EH (cell line): ENCODE results near the gene SEMA3B.

ENCODE experiments used
- DNase-seq: peaks from one replicate; pipeline ENCODE4 v3.0.0-alpha.2; 2015; ENCODE audit warnings: low read depth

The SEMA3B gene

DNA sequence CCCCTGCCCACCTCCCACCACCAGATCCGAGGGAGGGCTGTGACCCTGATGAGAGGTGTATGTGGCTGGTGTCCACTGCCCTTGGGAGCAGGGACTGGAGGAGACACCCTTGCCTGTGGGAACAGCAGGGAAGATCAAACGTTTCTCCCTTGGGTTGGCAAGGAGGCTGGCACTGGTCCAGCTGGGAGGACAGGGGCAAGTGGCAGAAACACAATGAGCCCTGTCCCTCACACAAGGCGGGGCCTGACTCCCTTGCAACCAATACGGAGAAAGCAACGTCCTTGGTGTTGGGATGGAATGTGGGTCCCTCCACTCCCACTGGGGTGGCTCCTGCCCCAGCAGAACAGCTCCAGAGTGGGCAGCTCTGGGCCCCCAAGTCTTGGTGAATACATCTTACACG is 48.4 kb downstream of the SEMA3B start:
- no peak for DNase-seq

DNA sequence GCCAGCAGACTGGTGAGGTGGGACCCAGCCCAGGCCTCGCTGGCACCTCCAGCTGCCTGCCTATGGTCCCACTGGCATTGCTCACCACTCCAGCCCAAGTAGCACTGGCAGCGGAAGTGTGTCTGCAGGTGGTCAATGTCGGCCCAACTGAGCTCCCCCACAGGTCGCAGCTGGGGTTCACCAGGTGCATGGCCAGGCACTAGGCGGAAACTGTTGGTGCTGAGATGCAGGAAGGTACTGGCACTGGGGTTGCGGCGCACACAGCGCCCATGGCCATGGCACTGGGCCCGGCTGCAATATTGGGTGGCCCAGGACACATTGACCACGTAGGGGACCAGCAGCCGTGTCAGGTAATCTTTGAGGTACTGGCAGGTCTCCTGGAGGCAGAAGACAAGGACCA is 49.2 kb downstream of the SEMA3B start:
- no peak for DNase-seq

- DNase-seq = no peak
These were observed 49.7 kb downstream of the SEMA3B start for GRCh38 chr3:50318615-50319014.

DNA sequence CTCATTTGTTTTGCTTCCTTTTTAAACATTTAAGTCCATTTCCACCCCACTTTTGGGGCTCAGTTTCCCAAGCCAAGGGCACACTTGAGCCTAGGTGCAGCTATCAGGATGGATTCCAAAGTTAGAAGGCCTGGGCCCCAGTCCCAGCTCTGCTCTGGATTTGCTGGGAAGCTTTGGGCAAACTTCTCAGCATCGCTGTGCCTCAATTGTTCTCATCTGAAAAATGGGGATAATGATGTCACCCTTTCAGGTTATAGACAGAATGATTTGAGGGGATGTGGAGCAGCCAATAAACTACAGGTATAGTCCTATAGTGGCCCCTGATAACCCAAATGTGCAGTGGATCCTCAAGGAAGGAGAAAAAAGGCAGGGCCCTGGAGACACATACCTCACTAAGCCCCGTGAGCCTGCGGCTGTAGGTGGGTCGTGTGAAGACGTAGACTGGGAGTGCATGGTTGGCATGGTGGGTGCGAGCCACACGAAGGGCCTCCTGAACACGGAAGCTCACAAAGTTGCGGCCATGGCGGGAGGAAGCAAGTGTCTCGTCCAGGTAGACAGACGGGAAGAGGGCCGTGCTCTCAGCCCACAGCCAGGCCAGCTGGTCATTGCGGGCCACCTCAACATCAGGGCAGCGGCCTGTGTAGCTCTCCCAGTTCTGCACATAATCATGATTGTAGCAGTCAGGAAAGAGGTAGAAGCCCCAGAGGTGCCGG is 50.4 kb downstream of the SEMA3B start:
- DNase-seq = no peak

GRCh38 chr3:50319894-50320625 is 51.1 kb downstream of the SEMA3B start:
- no peak for DNase-seq

DNA sequence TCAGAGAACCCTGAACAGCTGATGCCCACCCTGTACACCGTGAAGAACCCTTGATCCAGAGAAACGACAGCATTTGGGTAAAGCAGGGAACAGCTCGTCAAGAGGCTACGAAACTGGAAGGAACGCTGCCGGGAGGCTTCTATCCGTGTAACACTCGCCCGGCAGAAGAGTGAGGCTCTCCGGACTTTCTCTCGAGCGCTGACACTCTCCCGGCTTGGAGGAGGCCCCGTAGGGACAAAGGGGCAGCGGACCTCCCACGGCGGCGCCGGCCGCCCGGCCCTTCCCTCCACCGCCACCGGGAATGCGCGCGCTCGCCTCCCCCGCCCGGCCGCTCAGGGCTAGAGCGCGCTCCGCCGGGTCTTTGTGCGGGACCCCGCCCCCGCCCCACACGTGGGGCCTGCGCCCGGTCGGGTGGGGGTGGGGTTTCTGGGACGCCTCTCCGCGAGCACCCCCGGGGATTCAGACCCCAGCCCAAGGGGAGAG is 51.9 kb downstream of the SEMA3B start:
- DNase-seq = peak; percentile 75

DNA sequence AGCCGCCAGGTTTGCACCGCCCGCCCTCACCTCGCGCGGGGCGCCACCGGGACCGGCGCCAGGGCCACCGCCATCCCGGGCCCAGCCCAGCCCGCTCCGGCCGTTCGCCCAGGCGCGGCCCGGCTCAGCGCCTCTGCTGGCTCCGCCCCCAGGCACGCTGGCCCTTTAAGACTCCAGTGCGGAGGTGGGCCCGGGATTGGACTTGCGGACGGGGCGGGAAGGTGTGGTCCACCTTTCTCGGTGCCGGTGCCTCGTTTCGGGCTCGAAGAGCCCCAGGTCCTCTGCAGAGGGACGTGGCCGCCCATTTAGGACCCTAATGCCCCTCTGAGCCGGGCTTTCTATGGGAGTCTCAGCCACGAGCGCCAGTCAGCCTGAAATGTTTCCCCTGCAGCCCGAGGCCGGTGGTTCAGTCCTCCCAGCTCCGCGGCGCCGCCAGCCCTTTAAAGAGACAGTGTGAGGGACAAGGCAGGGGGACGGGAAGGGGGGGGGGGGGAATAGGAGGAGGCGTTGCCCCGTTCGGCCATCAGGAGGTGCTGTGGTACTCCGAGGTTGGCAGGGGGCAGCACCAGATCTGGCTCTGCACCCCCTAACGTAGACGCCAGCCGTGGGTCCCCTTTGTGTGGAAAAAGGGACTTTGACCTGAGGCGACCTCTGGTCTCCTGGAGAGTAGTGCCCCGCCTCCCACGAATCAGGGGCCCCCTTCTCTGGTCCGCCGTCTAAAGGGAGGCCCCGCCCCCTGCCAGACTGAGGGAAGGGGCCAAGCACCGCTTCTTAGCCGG is 52.6 kb downstream of the SEMA3B start:
- DNase-seq = peak; percentile 90

- no peak for DNase-seq
These were observed 53.1 kb downstream of the SEMA3B start for GRCh38 chr3:50322115-50322385.

DNA sequence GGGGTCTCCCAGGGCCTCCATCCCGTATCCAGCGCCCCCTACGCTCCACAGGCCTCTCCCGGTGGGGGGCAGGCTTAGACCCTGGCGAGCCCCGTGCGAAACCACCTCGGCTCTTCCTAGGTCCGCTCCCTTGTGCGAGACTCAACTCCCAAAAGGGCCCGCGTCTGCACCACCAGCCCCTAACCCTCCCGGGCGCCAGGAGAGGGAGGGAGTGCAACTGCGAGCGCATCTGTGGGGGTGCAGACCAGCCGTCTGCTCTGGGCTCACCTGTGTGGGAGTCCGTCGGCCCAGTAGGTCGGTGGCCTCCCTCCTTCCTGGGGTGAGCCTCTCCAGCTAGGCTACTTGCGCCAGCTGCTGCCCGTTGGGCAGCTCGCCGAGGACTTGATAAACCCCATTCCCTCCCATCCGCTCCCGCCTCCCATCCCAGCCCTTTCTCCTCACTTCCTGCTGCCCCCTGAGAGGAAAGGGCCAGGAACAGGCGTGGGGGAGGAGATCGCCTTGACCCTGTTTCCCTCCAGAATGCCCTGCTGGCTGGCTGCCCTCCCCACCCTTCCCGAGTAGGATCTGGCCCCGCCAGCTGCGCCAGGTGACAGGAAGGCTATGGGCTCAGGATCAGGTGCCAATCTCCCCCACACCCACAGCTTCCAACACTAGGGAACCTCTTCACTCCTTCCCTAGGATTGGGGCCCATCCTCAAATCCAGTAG is 53.6 kb downstream of the SEMA3B start, which contains the start of gene HYAL2:
TSS of gene HYAL2 (minus strand) at position 360 of the 706 bp plus-strand sequence. CDS start 2,256 bp downstream, outside the sequence.
- no peak for DNase-seq

DNA sequence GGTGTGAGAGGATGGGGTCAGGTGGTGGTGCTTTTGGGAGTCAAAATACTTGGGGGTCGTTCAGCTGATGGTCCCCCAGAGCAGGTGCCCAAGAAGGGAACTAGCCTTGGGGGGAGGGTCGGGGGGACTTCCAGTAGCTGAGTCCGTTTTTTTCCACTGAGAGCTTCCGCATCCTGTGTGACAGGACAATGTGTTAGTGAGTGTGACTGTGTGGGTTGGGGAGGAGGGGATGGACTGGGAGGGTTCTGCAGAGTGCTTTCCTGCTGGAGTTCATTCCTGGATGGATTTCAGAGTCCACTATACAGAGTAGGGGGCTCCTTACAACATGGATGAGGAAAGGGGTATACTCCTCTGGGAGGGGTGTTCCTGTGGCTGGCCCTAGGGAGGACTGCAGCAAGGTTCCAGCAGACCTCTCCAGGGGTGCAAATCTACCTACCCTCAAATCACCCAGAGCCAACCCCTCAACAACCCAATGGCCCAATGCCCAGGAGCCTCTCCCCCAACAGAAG is 54.2 kb downstream of the SEMA3B start:
- DNase-seq = no peak

- DNase-seq = no peak
These were observed 54.8 kb downstream of the SEMA3B start for GRCh38 chr3:50323614-50324199.

- peak; percentile 71 for DNase-seq
These were observed 55.6 kb downstream of the SEMA3B start for GRCh38 chr3:50324351-50325112.

DNA sequence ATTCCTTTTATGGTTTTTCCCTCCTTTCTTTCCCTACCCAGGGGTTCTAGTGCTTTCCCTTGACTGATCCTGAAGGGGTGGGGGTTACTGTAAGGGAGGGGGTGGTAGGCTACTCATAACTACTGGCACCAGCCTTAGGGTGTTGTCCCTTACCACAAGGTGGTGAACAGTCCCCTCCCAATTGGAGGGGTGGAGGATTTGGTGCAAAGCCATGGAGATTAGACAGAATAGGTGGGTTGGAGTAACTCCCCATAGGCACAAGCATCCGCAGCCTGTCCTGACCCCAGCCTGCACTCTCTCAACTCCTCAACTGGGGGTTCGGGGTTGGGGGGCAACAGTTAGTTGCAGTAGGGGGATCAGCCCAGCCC is 56.1 kb downstream of the SEMA3B start:
- DNase-seq = no peak

- no peak for DNase-seq
These were observed 56.7 kb downstream of the SEMA3B start for GRCh38 chr3:50325497-50326181.

- DNase-seq = no peak
These were observed 57.2 kb downstream of the SEMA3B start for GRCh38 chr3:50326182-50326541.

GRCh38 chr3:50327129-50327528 is 58.2 kb downstream of the SEMA3B start:
- DNase-seq = no peak
